ENCODE results near the gene PVR.
"Not testable (repeated sequence)": the region's sequence is repeated elsewhere in the genome, so short reads cannot be mapped to it uniquely, and the experiment has no call there.

PVR gene, protein sequence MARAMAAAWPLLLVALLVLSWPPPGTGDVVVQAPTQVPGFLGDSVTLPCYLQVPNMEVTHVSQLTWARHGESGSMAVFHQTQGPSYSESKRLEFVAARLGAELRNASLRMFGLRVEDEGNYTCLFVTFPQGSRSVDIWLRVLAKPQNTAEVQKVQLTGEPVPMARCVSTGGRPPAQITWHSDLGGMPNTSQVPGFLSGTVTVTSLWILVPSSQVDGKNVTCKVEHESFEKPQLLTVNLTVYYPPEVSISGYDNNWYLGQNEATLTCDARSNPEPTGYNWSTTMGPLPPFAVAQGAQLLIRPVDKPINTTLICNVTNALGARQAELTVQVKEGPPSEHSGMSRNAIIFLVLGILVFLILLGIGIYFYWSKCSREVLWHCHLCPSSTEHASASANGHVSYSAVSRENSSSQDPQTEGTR

DNA sequence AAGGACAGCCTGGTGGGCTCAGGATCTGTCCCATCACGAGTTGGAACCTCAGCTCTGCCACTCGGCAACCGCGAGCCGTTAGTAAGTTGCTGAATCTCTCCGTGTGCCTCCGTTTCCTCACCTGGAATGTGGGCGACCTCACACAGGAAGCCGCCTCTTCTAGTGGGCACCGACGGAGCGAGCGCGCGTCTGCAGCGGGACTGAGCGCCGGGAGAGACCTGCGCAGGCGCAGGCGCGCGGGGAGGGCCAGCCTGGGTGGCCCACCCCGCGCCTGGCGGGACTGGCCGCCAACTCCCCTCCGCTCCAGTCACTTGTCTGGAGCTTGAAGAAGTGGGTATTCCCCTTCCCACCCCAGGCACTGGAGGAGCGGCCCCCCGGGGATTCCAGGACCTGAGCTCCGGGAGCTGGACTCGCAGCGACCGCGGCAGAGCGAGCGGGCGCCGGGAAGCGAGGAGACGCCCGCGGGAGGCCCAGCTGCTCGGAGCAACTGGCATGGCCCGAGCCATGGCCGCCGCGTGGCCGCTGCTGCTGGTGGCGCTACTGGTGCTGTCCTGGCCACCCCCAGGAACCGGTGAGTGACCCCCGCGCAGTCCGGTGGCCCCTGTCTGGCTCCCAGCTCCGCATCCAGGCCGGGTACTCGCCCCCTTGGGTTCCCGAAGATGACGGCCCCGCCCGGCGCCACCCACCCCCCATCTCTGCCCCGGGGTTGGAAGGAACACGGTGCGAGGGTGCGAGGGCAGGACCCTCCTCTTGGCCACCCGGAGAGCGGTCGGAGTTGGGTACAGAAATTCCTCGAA lies at the start of gene PVR:
Gene PVR (plus strand): TSS at position 306 of the 797 bp plus-strand sequence. CDS start 187 bp downstream, at position 493.
- peak; percentile 38 for DNase-seq

DNA sequence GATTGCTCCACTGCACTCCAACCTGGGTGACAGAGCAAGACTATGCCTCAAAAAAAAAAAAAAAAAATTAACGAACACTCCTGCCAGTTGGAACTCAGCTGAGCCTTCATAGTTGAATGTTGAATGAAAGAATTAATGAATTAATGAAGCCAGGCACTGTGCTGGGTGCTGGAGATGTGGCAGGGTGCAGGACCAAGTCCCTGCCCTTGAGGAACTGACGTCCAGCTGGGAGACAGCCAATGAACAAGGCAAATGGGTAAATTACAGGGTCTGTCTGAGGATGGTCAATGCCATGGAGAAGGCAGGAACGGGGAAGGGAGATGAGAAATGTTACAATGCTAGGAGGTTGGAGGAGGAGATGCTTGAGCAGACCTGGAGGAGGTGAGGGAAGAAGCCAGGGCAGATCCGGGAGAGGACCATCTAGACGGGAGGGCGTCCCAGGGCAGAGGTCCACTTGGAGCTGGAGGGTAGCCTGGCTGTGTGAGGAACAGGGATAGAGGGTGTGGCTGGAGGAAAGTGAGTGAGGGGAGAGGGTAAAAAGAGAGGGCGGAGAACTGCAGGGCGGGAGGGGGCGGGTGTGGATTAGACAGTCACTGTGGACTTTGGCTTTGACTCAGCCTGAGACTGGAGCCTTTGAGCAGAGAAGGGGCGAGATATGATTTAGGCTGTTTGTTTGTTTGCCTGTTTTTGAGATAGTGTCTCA lies 47.1 kb upstream of the PVR start:
- DNase-seq = no peak

DNA sequence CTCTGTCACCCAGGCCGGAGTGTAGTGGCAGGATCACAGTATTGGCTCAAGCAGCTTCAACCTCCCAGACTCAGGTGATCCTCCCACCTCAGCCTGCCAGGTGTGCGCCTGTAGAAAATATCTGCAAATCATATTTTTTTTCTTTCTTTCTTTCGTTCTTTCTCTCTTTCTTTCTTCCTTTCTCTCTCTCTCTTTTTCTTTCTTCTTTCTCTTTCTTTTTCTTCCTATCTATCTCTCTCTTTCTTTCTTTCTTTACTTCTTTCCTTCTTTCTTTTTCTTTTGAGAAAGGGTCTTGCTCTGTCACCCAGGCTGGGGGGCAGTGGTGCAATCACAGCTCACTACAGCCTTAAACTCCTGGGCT lies 46.6 kb upstream of the PVR start:
- DNase-seq = no peak

DNA sequence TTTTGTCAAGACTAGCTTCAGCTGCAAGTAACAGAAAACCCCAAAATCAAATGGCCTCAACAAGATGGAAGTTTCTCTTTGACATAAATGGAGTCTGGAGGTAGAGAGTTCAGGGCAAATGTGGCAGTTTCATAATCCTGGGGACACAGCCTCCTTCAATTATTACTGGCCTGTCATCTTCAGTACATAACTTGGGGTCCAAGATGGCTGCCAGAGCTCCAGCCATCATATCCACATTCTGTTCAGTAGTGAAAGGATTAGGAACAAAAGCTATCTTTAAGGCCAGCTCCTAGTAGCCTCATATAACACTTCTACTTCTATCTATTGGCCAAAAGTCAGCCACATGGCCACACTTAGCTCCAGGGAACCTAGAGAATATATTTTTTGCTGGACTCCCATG lies 45.4 kb upstream of the PVR start:
- DNase-seq = no peak

DNA sequence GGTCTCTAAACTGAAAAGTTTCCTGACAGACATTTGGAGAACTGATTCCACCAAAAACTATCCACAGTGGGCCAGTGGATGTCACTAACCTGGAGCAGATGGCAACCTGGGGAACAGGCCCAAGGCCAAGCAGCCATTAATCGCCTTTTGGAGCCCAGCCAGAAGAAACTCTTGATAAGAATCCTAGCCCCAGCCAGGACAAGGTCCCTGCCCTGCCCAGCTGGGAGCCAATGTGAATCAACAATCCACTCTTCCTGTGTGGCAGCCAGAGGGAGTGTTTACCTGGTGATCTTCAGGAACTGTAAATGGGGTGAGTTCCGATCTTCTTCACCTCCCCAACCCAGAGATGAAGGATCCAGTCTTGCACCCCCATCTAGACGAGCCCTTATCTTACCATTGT lies 44.8 kb upstream of the PVR start:
- no peak for DNase-seq

DNA sequence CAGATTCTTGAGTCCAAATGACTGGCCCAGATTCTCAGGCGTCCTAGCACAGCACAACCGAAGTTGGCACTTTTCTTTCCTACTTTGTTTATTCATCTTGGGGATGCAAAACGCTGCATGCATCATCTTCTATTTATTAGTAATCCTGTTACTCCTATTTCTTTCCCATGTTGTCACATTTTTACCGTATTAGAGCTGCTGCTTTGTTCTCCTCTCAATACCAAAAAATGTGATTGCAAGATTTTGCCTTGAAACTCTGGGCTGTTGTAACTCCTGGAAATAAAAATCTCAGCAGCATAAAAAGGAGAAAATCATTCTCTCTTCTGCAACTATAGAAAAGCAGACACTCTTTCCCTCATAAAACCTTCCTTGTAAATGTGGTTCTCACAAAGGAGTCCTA lies 43.2 kb upstream of the PVR start:
- DNase-seq = no peak

DNA sequence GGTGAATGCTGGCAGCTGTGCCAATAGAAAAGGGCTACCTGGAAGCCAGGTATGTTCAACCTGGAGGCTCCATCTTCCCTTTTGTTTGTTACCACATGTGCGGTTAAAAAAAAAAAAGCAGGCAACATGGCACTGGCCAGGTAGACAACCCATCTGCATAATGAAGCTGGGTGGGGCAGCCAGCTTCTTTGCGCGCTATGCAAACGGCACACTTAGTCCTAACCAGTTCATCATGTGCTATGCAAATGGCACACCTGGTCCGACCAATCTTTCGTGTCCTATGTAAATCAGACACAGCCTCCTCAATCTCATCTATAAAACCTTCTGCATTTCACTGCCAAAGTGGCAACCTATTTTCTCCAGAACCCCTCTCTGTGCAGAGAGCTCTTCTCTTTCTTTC lies 41.6 kb upstream of the PVR start:
- DNase-seq = no peak

DNA sequence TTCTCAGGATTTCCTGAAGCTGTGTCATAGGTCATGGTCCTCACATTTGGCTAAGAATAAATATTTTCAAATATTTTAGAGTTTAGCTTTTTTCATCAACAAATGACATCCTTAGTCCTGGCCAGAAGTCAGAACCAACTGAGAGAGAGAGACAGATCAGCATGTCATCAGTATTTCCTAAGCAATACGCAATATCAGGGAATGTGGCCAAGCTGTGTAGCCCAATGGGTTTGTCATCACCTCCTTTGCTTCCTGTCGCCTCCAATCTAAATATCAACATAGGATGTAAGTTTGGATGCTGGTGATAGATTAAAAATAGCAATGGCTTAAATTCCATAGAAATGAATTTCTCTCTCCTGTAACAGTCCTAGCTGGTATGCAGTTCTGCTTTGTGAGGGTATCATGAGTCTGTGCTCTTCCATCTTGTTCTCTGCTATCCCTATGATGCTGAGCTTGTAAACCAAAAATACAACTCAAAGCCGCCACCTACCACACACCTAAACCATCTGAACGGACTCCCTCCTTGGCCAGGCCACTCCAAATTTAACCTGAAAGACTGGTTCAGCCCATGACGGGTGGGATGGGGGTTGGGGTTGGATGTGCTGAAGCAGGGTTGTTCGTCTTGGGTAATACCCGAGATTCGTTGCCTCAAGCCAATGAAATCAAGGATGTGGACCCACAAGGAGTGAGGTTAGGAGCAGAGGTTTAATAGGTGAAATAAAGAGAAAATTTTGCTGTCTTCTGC lies 40.3 kb upstream of the PVR start:
- no peak for DNase-seq

DNA sequence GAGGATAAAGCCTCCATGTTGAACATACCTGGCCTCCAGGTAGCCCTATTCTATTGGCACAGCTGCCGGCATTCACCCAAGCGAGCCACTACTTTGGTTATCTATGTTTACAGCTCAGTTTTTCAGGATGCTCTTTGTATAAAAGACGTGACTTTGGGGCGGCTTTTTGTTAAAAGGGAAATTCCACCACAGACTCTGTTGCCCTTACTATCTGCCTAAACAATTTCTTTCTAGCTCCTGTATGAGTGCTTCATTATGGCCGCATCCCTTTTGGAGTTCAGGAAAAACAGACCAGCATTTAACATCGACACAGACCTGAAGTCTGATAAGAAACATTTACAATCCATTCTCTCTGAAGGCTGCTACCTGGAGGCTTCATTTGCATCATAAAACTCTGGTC lies 39.5 kb upstream of the PVR start:
- no peak for DNase-seq

DNA sequence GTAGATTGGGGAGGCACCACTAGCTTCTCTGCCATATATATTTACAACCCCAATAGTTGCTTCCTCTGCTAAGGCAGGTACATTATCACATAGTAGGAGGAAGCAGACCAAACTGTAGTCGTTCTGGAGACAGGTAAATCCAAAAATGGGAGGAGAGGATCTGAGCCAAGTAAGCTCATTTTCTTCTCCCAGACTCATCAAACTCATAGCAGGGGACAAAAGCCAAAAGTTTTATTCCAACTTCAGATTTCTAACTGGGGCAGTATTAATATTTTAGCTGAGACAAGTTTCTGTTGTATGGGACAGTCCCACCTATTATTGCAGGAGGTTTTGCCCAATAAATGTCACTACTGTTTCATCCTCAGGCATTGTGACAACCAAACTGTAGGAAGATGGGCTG lies 38.2 kb upstream of the PVR start:
- no peak for DNase-seq

DNA sequence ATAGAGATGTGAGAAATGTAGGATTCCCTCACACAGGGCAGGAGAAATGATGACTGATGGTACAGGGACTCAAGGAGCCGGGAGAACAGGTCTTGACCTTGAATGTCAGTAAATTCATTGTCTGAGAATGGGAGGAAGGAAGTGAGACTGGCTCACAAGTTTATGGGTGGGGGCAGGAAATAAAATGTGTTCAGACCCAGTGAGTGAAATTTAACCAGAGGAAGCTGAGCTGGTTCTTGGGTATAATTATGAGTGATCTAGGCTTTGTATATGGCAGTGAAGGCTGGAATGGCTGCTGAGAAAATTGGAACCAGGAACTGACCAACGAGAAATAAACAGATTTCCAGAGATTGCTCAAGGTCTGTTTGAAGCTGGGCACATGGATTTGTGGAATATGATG lies 36.7 kb upstream of the PVR start:
- no peak for DNase-seq

DNA sequence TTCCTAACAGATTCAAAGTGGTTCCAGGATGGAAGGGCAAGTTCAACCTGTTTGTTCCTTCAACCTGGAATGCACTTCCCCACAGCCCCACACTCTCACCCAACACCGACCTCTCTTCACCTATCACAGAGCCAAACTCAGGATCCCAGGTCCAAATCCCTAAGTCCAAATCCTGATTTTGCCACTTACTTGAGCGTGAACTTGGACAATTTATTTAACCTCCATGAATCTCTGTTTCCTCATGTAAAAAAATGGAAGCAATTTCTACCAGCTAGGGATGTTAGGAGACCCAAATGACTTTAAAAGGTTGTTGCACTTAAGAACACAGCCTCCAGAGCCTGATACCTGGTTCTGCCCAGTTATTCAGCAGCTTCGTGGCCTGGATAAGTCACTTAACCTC lies 35.8 kb upstream of the PVR start:
- DNase-seq = no peak

DNA sequence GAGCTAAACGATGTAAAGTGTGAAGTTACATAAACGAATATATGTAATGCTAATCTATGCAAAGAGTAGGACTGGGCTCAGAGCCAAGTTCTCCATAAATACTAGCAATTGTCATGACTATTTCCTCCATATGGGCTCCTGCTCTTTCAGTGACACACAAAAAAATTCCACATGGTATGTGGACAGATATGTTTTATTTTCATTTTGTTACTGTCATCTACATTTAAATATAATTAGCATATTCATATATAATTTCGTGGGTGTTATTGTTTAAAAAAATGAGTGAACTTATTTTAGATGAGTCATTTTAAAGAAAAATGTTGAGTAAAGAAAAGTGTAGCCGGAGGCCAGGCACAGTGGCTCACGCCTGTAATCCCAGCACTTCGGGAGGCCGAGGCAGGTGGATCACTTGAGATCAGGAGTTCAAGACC lies 35.3 kb upstream of the PVR start:
- DNase-seq = no peak

DNA sequence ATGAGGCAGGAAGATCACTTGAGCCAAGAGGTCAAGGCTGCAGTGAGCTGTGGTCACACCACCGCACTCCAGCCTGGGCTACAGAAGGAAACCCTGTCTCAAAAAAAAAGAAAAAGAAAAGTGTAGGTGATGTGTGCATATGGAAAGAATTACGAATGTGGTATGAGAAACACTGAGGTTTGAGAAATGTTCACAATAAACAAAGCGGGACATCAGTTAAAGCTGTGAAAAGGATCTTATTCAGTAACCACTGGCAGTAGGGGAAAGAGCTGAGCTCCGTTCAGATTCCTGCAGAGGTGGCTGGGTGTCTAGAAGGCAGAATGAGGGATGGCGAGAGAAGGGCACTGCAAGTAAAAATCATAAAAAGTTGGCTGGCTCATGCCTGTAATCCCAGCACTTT lies 34.5 kb upstream of the PVR start:
- no peak for DNase-seq

DNA sequence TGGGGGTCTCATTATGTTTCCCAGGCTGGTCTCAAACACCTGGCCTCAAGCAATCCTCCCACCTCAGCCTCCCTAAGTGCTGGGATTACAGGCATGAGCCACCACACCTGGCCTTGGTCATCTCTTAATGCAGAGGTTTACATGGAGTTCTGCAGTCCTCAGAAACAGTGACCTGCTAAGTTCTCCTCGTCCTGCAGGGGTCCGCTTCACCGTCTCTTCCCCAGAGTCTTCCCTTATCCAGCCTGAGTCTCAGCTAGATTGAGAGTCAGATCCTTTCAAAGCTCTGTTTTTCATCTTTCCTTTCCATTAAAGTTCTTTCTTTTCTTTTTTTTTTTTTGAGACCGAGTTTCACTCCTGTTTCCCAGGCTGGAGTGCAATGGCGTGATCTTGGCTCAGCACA lies 33.2 kb upstream of the PVR start:
- DNase-seq = not testable (repeated sequence)

DNA sequence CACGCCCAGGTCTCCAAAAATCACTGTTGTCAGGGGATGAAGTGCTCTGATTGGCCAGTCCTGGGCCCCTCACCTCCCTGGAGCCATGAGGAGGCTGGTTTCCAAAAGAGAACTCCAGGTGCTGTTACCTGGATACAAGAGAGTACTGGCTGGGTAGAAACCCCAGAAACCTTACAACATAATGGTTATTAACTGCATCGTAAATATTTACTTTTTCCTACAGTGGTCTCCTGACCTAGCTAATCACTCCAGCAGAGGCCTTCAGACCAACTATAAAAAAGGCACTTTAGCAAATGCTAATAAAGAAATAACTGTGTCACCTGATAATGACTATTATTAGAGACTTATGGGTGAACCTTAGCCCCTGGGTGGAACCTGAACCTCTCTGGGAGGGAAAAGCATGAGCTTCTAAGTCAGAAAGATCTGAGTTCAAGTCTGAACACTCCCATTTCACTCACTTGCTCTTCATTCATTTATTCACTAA lies 31.9 kb upstream of the PVR start:
- peak; percentile 56 for DNase-seq

DNA sequence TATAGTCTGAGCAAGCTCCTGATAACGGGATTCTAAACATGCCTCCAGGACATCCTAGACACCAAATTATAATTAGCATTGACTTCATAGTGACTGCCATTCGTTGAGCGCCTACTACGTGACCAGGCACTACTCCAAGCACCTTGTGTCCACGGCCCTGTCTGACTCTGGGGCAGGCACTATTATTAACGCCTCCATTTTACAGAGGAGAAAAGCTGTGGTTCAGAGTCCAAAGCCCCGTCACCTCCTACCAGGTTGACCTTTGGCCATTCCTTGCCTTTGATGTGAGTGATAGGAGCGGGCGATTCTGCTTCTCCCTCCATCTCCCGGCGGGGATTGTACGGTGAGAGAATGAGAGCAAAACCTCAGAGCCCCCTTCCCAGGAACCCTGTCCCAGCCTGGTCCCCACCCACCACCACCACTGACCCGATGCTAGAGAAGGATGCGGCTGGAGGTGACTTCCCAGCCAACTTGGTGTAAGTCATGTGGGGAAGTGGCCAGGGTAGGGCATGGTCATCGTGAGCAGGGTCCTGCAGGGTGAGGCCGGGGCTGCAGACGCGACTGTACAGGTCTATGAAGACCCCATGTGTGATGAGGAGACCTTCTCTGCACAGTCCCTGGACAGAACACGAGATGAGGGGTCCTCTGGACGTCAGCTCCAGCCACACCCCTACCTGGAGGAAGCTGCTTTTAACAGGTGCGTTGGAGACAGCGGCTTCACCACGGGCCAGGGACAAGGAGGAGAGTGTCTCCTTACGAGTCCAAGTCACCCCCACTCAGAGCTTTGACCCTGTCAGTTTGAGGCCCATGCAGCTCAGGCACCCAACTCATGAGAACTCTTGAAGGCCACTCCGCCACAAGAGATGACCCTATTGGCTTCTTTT lies 30.2 kb upstream of the PVR start, which contains the start of gene IGSF23:
Gene IGSF23 (plus strand): TSS at position 269 of the 884 bp plus-strand sequence. CDS start 83 bp downstream, at position 352.
- no peak for DNase-seq

DNA sequence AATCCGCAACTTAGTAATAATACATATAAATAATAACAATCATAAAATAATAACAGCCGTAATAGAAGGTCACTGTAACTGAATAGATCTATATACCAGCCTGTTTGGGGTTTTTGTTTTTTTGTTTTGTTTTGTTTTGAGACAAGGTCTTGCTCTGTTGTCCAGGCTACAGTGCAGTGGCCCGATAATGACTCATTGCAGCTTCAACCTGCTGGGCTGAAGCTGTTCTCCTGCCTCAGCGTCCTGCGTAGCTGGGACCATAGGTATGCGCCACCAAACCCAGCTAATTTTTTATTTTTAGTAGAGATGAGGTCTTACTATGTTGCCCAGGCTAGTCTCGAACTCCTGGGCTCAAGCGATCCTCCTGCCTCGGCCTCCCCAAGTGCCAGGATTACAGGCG lies 29.4 kb upstream of the PVR start:
- DNase-seq = no peak

DNA sequence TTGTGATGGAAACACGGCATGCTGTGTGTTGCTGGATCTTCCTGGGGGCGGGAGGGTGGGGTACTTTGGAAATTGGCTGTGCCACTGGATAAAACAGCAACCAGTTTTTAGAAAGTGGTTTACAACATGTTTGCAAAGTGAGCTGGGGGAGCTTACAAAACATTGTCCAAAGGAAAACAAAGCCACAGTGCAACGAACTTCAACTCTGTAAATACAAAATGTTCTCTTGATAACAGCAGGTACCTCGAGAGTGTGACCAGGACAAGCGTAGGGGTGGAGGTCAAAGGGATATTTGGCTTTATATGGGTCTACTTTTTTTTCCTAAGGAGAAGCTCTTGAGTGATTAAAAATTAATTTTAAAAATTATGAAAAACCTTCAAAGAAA lies 27.9 kb upstream of the PVR start:
- DNase-seq = no peak

DNA sequence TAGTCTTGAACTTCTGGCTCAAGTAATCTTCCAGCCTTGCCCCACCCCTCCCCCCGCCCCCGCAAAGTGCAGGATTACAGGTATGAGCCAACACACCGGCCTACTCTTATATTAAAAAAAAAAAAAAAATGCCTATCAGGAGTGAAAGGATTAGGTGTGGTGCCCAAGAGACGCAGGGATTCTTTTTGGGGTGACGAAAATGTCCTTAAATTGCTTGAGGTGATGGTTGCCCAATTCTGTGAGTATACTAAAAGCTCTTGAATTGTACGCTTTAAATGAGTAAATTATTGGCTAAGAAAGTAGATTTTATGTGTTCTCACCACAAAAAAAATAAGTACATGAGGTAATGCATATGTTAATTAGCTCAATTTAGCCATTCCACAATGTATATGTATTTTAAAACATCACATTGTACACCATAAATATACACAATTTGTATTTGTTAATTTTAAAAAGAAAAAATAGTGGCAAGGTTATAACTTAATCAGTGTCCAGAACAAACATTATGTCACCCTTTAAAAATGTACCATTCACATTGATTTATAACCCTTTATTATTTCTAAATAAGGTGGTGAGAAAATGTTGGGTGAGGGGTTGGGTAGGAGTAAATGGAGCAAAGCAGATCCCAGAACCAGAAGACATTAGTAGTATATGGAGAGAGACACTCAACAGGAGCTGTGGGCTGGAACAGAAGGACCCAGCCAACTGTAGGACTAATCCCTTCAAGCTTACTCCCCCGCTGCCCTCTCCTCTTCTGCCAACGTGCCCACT lies 26.4 kb upstream of the PVR start:
- no peak for DNase-seq
